HepG2 (cell line): ENCODE data around the gene ZNF275. TPM values are rescaled to one million over a fixed set of nuclear protein-coding genes. Genes with fewer than 3 reads are reported as not detected.

Source experiments
- ATAC-seq: fragments of 200-7000 bp; cut with Tn5 transposase; 3 replicates; pipeline ENCODE4 v1.9.1; 2020; ENCODE audit warnings: mild to moderate bottlenecking, moderate library complexity
- BruUV-seq: library from RNA; stranded (reverse); fragments of 400-500 nt; replicated peaks from 2 replicates; lab custom pipeline; 2021; lab: Mats Ljungman, UMichigan
- CTCF ChIA-PET: fragments of 300-600 bp; formaldehyde crosslinking; extraction: SDS; loops from one replicate; lab custom pipeline; 2021; ENCODE audit warnings: low total read pairs, inconsistent platforms, low intra/inter-chr PET ratio; lab: Yijun Ruan, JAX
- POLR2A ChIA-PET: fragments of 350-600 bp; sonication (Branson Sonifier 250); formaldehyde crosslinking; loops from one replicate; lab custom pipeline; 2020; ENCODE audit warnings: antibody characterized with exemption, inconsistent platforms; lab: Yijun Ruan, JAX
- DNase-seq: peaks from one replicate; pipeline ENCODE4 v3.0.0-alpha.2; 2015; ENCODE audit warnings: low spot score
- FAIRE-seq: peaks from 3 replicates; lab custom pipeline; 2011; peaks lifted over from hg19 to GRCh38; lab: Jason Lieb, UNC
- H2AFZ ChIP-seq: one replicate; pipeline ENCODE4 v1.6.1; 2011; ENCODE audit warnings: low read length, inconsistent platforms
- H3K27ac ChIP-seq: fragments of 300-600 bp; 3 replicates; pipeline ENCODE4 v1.8.0; 2011; ENCODE audit warnings: mixed run types, mild to moderate bottlenecking, mixed read lengths, low read length, inconsistent platforms; ENCODE audit not compliant: insufficient read depth; ENCODE audit errors: extremely low read length
- H3K27me3 ChIP-seq, 2 experiments: fragments of 200-600 bp in 1 of 2; 2 replicates in 1 of 2; 3 replicates in 1 of 2; pipeline versions ENCODE4 v1.6.0 to v1.8.0; 2011; ENCODE audit warnings: low read length in 2 of 2, mild to moderate bottlenecking in 2 of 2, moderate library complexity in 2 of 2, inconsistent platforms in 1 of 2; ENCODE audit not compliant: insufficient read depth in 2 of 2, control insufficient read depth in 1 of 2
- H3K36me3 ChIP-seq, 2 experiments: fragments of 200-600 bp in 1 of 2; replicated peaks in 1 of 2; 2 replicates in 1 of 2; 3 replicates in 1 of 2; pipeline versions ENCODE4 v1.5.1 to v1.8.0; 2011; ENCODE audit warnings: low read length in 2 of 2, inconsistent platforms in 1 of 2; ENCODE audit not compliant: insufficient read depth in 2 of 2, control insufficient read depth in 1 of 2
- H3K4me1 ChIP-seq: 2 replicates; pipeline ENCODE4 v1.5.1; 2012; ENCODE audit warnings: low read length, inconsistent platforms; ENCODE audit not compliant: insufficient read depth
- H3K4me2 ChIP-seq: 2 replicates; pipeline ENCODE4 v1.6.0; 2011; ENCODE audit warnings: low read depth, low read length, inconsistent platforms
- H3K4me3 ChIP-seq, 3 experiments: fragments of 200-600 bp in 1 of 3; sonication (generic), shearing (Covaris generic) in 1 of 3; replicated peaks in 1 of 3; 2 replicates each; pipeline ENCODE4 v1.5.1; 2011 to 2016; ENCODE audit warnings: low read length in 3 of 3, inconsistent platforms in 2 of 3, low read depth in 2 of 3, mild to moderate bottlenecking in 2 of 3, control low read depth in 1 of 3, mixed read lengths in 1 of 3; ENCODE audit not compliant: insufficient read depth in 1 of 3
- H3K79me2 ChIP-seq: one replicate; pipeline ENCODE4 v1.6.1; 2011; ENCODE audit warnings: low read length, inconsistent platforms; ENCODE audit not compliant: insufficient read depth
- H3K9ac ChIP-seq: 2 replicates; pipeline ENCODE4 v1.6.0; 2011; ENCODE audit warnings: mild to moderate bottlenecking, low read depth, low read length, inconsistent platforms; ENCODE audit not compliant: insufficient read depth
- H3K9me3 ChIP-seq: 2 replicates; pipeline ENCODE4 v1.5.1; 2012; ENCODE audit warnings: mild to moderate bottlenecking, low read length
- H4K20me1 ChIP-seq: 2 replicates; pipeline ENCODE4 v1.6.0; 2011; ENCODE audit warnings: inconsistent platforms, mild to moderate bottlenecking, low read length, moderate library complexity; ENCODE audit not compliant: insufficient read depth
- ETV6 ChIP-seq: sonication (generic); formaldehyde crosslinking; conservative IDR thresholded peaks from 2 replicates; pipeline ENCODE4 v1.4.0; 2020; ENCODE audit warnings: missing genetic modification reagents
- NR2F1 ChIP-seq, 2 experiments: fragments of 450-650 bp in 1 of 2; formaldehyde crosslinking in 1 of 2; IDR thresholded peaks; 2 replicates each; pipeline versions ENCODE4 v1.5.0 to v1.6.1; 2016 to 2020; ENCODE audit warnings: mild to moderate bottlenecking in 1 of 2, missing compliant biosample characterization in 1 of 2, missing genetic modification reagents in 1 of 2, moderate library complexity in 1 of 2
- PTBP1 ChIP-seq: fragments of 200-400 bp; formaldehyde crosslinking; IDR thresholded peaks from 2 replicates; pipeline ENCODE4 v1.6.1; 2018; ENCODE audit warnings: low read length, low read depth; ENCODE audit not compliant: poor library complexity, severe bottlenecking
- THAP8 ChIP-seq: sonication (generic); formaldehyde crosslinking; IDR thresholded peaks from 2 replicates; pipeline ENCODE4 v1.5.1; 2020; ENCODE audit warnings: missing genetic modification reagents, mild to moderate bottlenecking, borderline replicate concordance
- ZNF33A ChIP-seq: sonication (generic); formaldehyde crosslinking; IDR thresholded peaks from 2 replicates; pipeline ENCODE4 v1.5.1; 2020; ENCODE audit warnings: missing genetic modification reagents, mild to moderate bottlenecking, moderate library complexity, borderline replicate concordance
- ZNF7 ChIP-seq: IDR thresholded peaks from 2 replicates; pipeline ENCODE4 v1.6.1; 2016; ENCODE audit warnings: missing biosample characterization, missing genetic modification reagents
- ZNF713 ChIP-seq: sonication (generic); formaldehyde crosslinking; IDR thresholded peaks from 2 replicates; pipeline ENCODE4 v1.4.0; 2020; ENCODE audit warnings: mild to moderate bottlenecking, missing genetic modification reagents
- WGBS: methylation state at CpG from one replicate; pipeline ENCODE4 v1.1.6; 2017; ENCODE audit warnings: low lambda C conversion rate; 5-methylcytosine and 5-hydroxymethylcytosine counted together
- in situ Hi-C: cut with HindIII; loops from 2 replicates; pipeline ENCODE4 v1.10.0; 2017; ENCODE audit warnings: low pct_unique_long_range_greater_than_20kb; ENCODE audit not compliant: extremely low pct_ligation_motif_present
- intact Hi-C: fragments of 100-400 bp; cut with micrococcal nuclease; formaldehyde crosslinking; loops from one replicate; pipeline ENCODE4 v1.10.0; 2022; ENCODE audit not compliant: unreplicated experiment
- polyA plus RNA-seq, 8 experiments: library from polyadenylated mRNA; depleted of rRNA in 3 of 8; stranded (reverse) in 7 of 8; unstranded in 1 of 8; fragments of >200 nt; fragmentation: Illumina TruSeq in 4 of 8; extraction: Trizol in 4 of 8; gene quantifications; 2 replicates each; pipeline versions ENCODE4 v1.2.1 to v1.2.3, GENCODE V29; 2011 to 2016; ENCODE audit warnings: low read depth in 4 of 8, missing spikeins in 1 of 8, mixed read lengths in 1 of 8; ENCODE audit not compliant: insufficient read depth in 1 of 8
- total RNA-seq, 5 experiments: library from RNA; depleted of rRNA; stranded (reverse); fragments of >200 nt; fragmentation: Illumina TruSeq; extraction: Trizol; gene quantifications; 2 replicates each; pipeline ENCODE4 v1.2.3, GENCODE V29; 2016; ENCODE audit warnings: low read depth in 1 of 5

ZNF275 gene
- total and polyA plus RNA-seq, 2 of the 13 experiments (the other 11 are each of a cell fraction or from before 2014, with no cell fraction given), result 6.4 to 11.8 TPM

- Histone ChIP-seq H4K20me1 (peaks cover 3% of the 10 kb centered on the region; the same call in 1 of the 2 replicates), H3K9me3 (no peaks in the 10 kb centered on the region), H3K4me2 (no peak overlapping the region), H3K79me2 (peaks cover 12% of the 10 kb centered on the region), H3K36me3 (peaks cover 0 to 24% of the 10 kb centered on the region in 2 experiments; a peak in 3 of 5 replicates), H3K27ac (no peak overlapping the region), H2AFZ (no peak overlapping the region), H3K4me1 (peaks cover 32% of the 10 kb centered on the region), H3K9ac (no peak overlapping the region), H3K27me3 (no peaks in the 10 kb centered on the region), H3K4me3 (no peak overlapping the region)
- in situ Hi-C loops (no loop called here), intact Hi-C loops (no loop called here)
- no peak for TF ChIP-seq NR2F1 (CRISPR knock-in tag; IDR thresholded peaks at IDR 0.05)
- TF ChIP-seq ZNF33A, result no peak
- TF ChIP-seq ETV6 (CRISPR knock-in tag), result no peak
- no peak for ATAC-seq
- POLR2A ChIA-PET, result no interaction called here
- no peak for FAIRE-seq
- no peak for DNase-seq
- CTCF ChIA-PET, result no interaction called here
- BruUV-seq, result no TSS peak
- WGBS, result 100% methylated on average over 2 of the region's 4 CpGs
Measured at GRCh38 chrX:153339662-153340061, 5.7 kb downstream of the ZNF275 start.

DNA sequence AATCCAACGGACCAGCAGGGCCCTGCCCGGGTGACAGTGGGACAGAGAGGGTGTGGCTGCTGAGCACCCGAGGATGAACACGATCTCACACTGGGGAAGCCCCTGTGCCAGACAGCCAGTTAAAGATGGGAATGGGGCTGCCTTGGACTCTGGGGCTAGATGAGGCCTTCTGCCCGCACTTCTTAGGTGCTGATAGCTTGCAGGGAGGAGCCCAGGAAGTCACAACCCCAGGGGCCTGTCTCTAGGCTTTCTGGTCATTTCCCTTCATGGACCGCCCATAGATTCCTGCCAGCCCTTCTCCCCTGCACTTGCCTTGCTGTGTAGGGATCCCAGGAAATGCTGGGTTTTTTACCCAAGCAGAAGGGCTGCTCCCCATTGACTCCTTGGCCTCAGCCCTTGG is 6.2 kb downstream of the ZNF275 start:
- Histone ChIP-seq H2AFZ (no peak overlapping the region), H3K79me2 (peaks cover 12% of the 10 kb centered on the region), H3K27ac (no peak overlapping the region), H4K20me1 (peaks cover 3% of the 10 kb centered on the region; the same call in 1 of the 2 replicates), H3K4me2 (no peak overlapping the region)
- no peak for DNase-seq
- in situ Hi-C loops, result no loop called here
- TF ChIP-seq ZNF713, result no peak
- no peak for TF ChIP-seq ZNF7 (CRISPR knock-in tag)
- TF ChIP-seq THAP8 (CRISPR knock-in tag), result no peak
- TF ChIP-seq PTBP1, result no peak
- TF ChIP-seq, all 625 proteins: peak for 0
- Histone ChIP-seq H3K36me3 (peaks cover 0 to 29% of the 10 kb centered on the region in 2 experiments; a peak in 3 of 5 replicates), H3K4me3 (no peak overlapping the region), H3K9me3 (no peaks in the 10 kb centered on the region), H3K9ac (no peak overlapping the region), H3K4me1 (peaks cover 30% of the 10 kb centered on the region), H3K27me3 (no peaks in the 10 kb centered on the region)
- FAIRE-seq, result no peak
- intact Hi-C loops, result no loop called here
- ATAC-seq, result no peak
- WGBS, result 75% methylated on average over 1 of the region's 6 CpGs
- BruUV-seq, result no TSS peak
- ChIA-PET POLR2A (no interaction called here), CTCF (no interaction called here)
